GM23338 (cell line): ENCODE measurements around the gene BBS4. TPM values are rescaled to one million over a fixed set of nuclear protein-coding genes. Genes with fewer than 3 reads are reported as not detected.

Source experiments
- ATAC-seq: fragments of 200-7000 bp; cut with Tn5 transposase; 3 replicates; pipeline ENCODE4 v1.9.1; 2020
- DNase-seq: peaks from one replicate; pipeline ENCODE4 v3.0.0-alpha.2; 2015; ENCODE audit warnings: low spot score
- H2AFZ ChIP-seq: fragments of 200-600 bp; sonication (generic); 2 replicates; pipeline ENCODE4 v1.8.0; 2016; ENCODE audit warnings: antibody characterized with exemption, mild to moderate bottlenecking, moderate library complexity
- H3F3A ChIP-seq: fragments of 200-600 bp; sonication (generic); replicated peaks from 2 replicates; pipeline ENCODE4 v1.8.0; 2017; ENCODE audit warnings: antibody characterized with exemption, mixed run types, low read depth
- H3K27ac ChIP-seq: fragments of 200-600 bp; sonication (generic); 2 replicates; pipeline ENCODE4 v1.6.1; 2016; ENCODE audit warnings: low read depth
- H3K27me3 ChIP-seq: fragments of 200-600 bp; sonication (generic); 2 replicates; pipeline ENCODE4 v1.8.0; 2016; ENCODE audit warnings: mild to moderate bottlenecking, mixed run types, moderate library complexity; ENCODE audit not compliant: insufficient read depth
- H3K36me3 ChIP-seq: fragments of 200-600 bp; sonication (generic); 2 replicates; pipeline ENCODE4 v1.8.0; 2016; ENCODE audit warnings: mild to moderate bottlenecking; ENCODE audit not compliant: insufficient read depth
- H3K4me1 ChIP-seq: fragments of 200-600 bp; sonication (generic); 2 replicates; pipeline ENCODE4 v1.8.0; 2016; ENCODE audit warnings: mild to moderate bottlenecking, moderate library complexity; ENCODE audit not compliant: insufficient read depth
- H3K4me2 ChIP-seq: fragments of 200-600 bp; sonication (generic); 2 replicates; pipeline ENCODE4 v1.7.1; 2017; ENCODE audit warnings: mixed run types
- H3K4me3 ChIP-seq: fragments of 200-600 bp; sonication (generic); 2 replicates; pipeline ENCODE4 v1.6.1; 2016; ENCODE audit warnings: mixed run types
- H3K79me2 ChIP-seq: fragments of 200-600 bp; sonication (generic); replicated peaks from 2 replicates; pipeline ENCODE4 v1.8.0; 2017; ENCODE audit warnings: mild to moderate bottlenecking; ENCODE audit not compliant: insufficient read depth
- H3K9me2 ChIP-seq: fragments of 200-600 bp; sonication (generic); 2 replicates; pipeline ENCODE4 v1.8.0; 2017; ENCODE audit not compliant: insufficient read depth
- H4K20me1 ChIP-seq: fragments of 200-600 bp; sonication (generic); replicated peaks from 2 replicates; pipeline ENCODE4 v1.8.0; 2017; ENCODE audit warnings: mild to moderate bottlenecking; ENCODE audit not compliant: insufficient read depth
- H3K27ac Mint-ChIP-seq: 2 replicates; pipeline ENCODE4 v1.8.0; 2020; ENCODE audit warnings: inconsistent platforms, mild to moderate bottlenecking, moderate library complexity, mixed read lengths
- H3K27me3 Mint-ChIP-seq: 3 replicates; pipeline ENCODE4 v1.8.0; 2022; ENCODE audit warnings: low read depth, mild to moderate bottlenecking, moderate library complexity, mixed read lengths, inconsistent platforms; ENCODE audit not compliant: insufficient read depth, poor library complexity
- H3K36me3 Mint-ChIP-seq: 3 replicates; pipeline ENCODE4 v1.8.0; 2021; ENCODE audit warnings: low read depth, mild to moderate bottlenecking, inconsistent platforms, moderate library complexity, mixed read lengths
- H3K4me1 Mint-ChIP-seq: 3 replicates; pipeline ENCODE4 v1.8.0; 2020; ENCODE audit warnings: mild to moderate bottlenecking, inconsistent platforms, mixed read lengths
- H3K4me3 Mint-ChIP-seq: 3 replicates; pipeline ENCODE4 v1.8.0; 2021; ENCODE audit warnings: moderate library complexity, mild to moderate bottlenecking, inconsistent platforms, mixed read lengths
- H3K9me3 Mint-ChIP-seq: 3 replicates; pipeline ENCODE4 v1.8.0; 2020; ENCODE audit warnings: moderate library complexity, mild to moderate bottlenecking, inconsistent platforms, mixed read lengths
- CREB1 ChIP-seq: fragments of 250-450 bp; sonication (Bioruptor Pico); IDR thresholded peaks from 2 replicates; pipeline ENCODE4 v1.5.0; 2020; ENCODE audit warnings: low read depth, mild to moderate bottlenecking, moderate library complexity
- CTCF ChIP-seq, 2 experiments: fragments of 200-600 bp in 1 of 2; sonication (generic) in 1 of 2; conservative IDR thresholded peaks; 2 replicates each; pipeline versions ENCODE4 v1.5.1 to v1.6.1; 2016 to 2017; ENCODE audit warnings: antibody characterized with exemption in 2 of 2, low read depth in 2 of 2, mild to moderate bottlenecking in 2 of 2, moderate library complexity in 1 of 2
- EZH2 ChIP-seq: fragments of 200-600 bp; sonication (generic); IDR thresholded peaks from one replicate; pipeline ENCODE4 v1.8.0; 2017; ENCODE audit warnings: antibody characterized with exemption, mild to moderate bottlenecking, low read depth; ENCODE audit not compliant: unreplicated experiment
- EZH2phosphoT487 ChIP-seq: fragments of 200-600 bp; sonication (generic); IDR thresholded peaks from one replicate; pipeline ENCODE4 v1.8.1; 2018; ENCODE audit warnings: antibody characterized with exemption; ENCODE audit not compliant: unreplicated experiment
- JUNB ChIP-seq: IDR thresholded peaks from one replicate; pipeline ENCODE4 v1.6.1; 2016; ENCODE audit warnings: antibody characterized with exemption; ENCODE audit not compliant: unreplicated experiment
- NANOG ChIP-seq: IDR thresholded peaks from 2 replicates; pipeline ENCODE4 v1.6.1; 2016; ENCODE audit warnings: antibody characterized with exemption, borderline replicate concordance
- POLR2AphosphoS5 ChIP-seq: IDR thresholded peaks from 2 replicates; pipeline ENCODE4 v1.6.1; 2016; ENCODE audit warnings: antibody characterized with exemption, low read depth
- REST ChIP-seq: IDR thresholded peaks from one replicate; pipeline ENCODE4 v1.6.1; 2018; ENCODE audit warnings: antibody characterized with exemption; ENCODE audit not compliant: unreplicated experiment
- STAT1 ChIP-seq: IDR thresholded peaks from one replicate; pipeline ENCODE4 v1.6.1; 2016; ENCODE audit warnings: antibody characterized with exemption; ENCODE audit not compliant: unreplicated experiment
- ZNF114 ChIP-seq: fragments of 250-450 bp; sonication (Bioruptor Pico); IDR thresholded peaks from 2 replicates; pipeline ENCODE4 v1.5.0; 2020; ENCODE audit warnings: mild to moderate bottlenecking, moderate library complexity
- ZNF331 ChIP-seq: fragments of 250-450 bp; sonication (Bioruptor Pico); IDR thresholded peaks from 2 replicates; pipeline ENCODE4 v1.5.0; 2020; ENCODE audit warnings: low read depth, mild to moderate bottlenecking, moderate library complexity
- ZNF462 ChIP-seq: fragments of 250-450 bp; sonication (Bioruptor Pico); IDR thresholded peaks from 2 replicates; pipeline ENCODE4 v1.5.0; 2020; ENCODE audit warnings: mild to moderate bottlenecking, moderate library complexity
- polyA plus RNA-seq: library from polyadenylated mRNA; unstranded; fragments of >200 nt; fragmentation: Nextera tagmentation; extraction: Ambion mirVana; gene quantifications from 2 replicates; pipeline ENCODE4 v1.2.1, GENCODE V29; 2016
- total RNA-seq: library from RNA; depleted of rRNA; stranded (reverse); fragments of >200 nt; shearing (Covaris generic); gene quantifications from 2 replicates; pipeline ENCODE4 v1.2.3, GENCODE V29; 2014
- TF ChIP-seq, protein P1 (sequence below): IDR thresholded peaks from 2 replicates; pipeline ENCODE4 v1.6.1; 2016; ENCODE audit warnings: antibody characterized with exemption

The BBS4 gene
- total and polyA plus RNA-seq, 2 experiments from 2014 or later, result 22.2 to 40.8 TPM

DNA sequence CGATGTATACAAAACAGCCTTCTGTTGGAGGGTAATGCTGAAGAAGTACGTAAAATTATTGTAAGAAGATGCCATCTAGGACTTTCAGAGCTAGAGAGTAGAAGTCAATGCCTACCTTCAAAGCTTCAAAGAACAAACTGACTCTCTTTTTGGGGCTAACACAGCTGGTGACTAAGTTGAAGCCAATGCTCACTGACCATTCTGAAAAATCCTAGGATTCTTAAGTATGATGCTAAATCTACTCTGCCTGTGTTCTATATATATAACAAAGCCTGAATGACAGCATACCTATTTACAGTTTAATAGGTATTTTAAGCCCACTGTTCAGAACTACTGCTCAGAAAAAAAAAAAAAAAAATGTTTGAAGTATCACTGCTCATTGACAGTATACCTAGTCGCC lies 78.6 kb downstream of the BBS4 start:
- peaks cover 16% of the 10 kb centered on the region for H3K79me2 ChIP-seq
- no peaks in the 10 kb centered on the region for H3F3A ChIP-seq
- peaks cover 10% of the 10 kb centered on the region for H4K20me1 ChIP-seq
- peaks cover 59% of the 10 kb centered on the region for H3K36me3 Mint-ChIP-seq
- ATAC-seq (no peak), DNase-seq (no peak)
- no peak overlapping the region for H3K4me3 Mint-ChIP-seq
- no peak overlapping the region for H2AFZ ChIP-seq
- H3K36me3 ChIP-seq, result peaks cover 30% of the 10 kb centered on the region
- peaks cover 1% of the 10 kb centered on the region for H3K27me3 Mint-ChIP-seq
- H3K9me2 ChIP-seq, result no peaks in the 10 kb centered on the region
- H3K27ac ChIP-seq, result no peak overlapping the region
- H3K4me2 ChIP-seq, result no peak overlapping the region
- H3K27ac Mint-ChIP-seq, result no peak overlapping the region
- no peaks in the 10 kb centered on the region for H3K27me3 ChIP-seq
- peaks cover 22% of the 10 kb centered on the region; the same call in 2 of the 3 replicates for H3K9me3 Mint-ChIP-seq
- no peaks in the 10 kb centered on the region for H3K4me1 ChIP-seq
- H3K4me3 ChIP-seq, result no peak overlapping the region
- TF ChIP-seq POLR2AphosphoS5 (no peak), CREB1 (CRISPR knock-in tag) (no peak), CTCF (conservative IDR thresholded peaks at IDR 0.05; ENCODE audit: low read depth in 2 of 2) (no peak), EZH2 (no peak), ZNF114 (CRISPR knock-in tag) (no peak), STAT1 (no peak), ZNF331 (CRISPR knock-in tag) (no peak), REST (no peak), NANOG (no peak), EZH2phosphoT487 (no peak), ZNF462 (CRISPR knock-in tag) (no peak), JUNB (no peak)
- TF ChIP-seq, protein P1, sequence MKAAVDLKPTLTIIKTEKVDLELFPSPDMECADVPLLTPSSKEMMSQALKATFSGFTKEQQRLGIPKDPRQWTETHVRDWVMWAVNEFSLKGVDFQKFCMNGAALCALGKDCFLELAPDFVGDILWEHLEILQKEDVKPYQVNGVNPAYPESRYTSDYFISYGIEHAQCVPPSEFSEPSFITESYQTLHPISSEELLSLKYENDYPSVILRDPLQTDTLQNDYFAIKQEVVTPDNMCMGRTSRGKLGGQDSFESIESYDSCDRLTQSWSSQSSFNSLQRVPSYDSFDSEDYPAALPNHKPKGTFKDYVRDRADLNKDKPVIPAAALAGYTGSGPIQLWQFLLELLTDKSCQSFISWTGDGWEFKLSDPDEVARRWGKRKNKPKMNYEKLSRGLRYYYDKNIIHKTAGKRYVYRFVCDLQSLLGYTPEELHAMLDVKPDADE, result no peak
- no peaks in the 10 kb centered on the region for H3K4me1 Mint-ChIP-seq
